Measurements from ENCODE around the gene SMYD5. TPM values are rescaled to one million over a fixed set of nuclear protein-coding genes. Genes with fewer than 3 reads are reported as not detected.

The SMYD5 gene
- total and polyA plus RNA-seq, 10 donors, result 12.3 to 27.1 (median 17.8) TPM

DNA sequence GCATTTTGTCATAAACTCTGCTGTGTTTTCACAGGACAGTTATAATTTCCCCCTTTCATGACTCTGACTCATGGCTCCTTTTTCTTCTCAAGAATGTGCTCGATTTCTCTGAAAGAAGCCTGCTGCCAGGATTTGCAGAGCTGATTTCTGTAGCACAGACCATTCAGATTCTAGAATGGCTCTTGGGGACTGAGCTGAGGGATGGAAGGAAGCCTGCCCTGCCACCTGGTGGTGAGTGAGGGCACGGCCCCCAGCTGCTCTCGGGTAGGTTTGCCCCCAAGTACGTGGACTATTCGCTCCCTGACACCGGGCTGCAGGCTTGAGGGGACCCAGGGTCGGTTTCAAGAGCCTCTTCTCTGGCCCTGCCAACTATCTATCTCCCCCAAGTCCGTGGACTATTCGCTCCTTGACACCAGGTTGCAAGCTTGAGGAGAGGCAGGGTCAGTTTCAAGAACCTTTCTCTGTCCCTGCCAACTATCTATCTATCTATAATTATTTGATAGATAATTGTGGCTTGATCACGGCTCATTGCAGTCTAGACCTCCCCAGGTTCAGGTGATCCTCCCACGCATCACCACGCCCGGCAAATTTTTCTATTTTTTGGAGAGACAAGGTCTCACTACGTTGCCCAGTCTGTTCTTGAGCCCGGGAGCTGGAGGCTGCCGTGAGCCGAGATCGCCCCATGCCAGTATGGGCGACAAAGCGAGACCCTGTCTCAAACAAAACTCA lies 1.4 kb upstream of the SMYD5 start:
- intact Hi-C loops (cut with DNase I; ENCODE audit: low total_unique reads), result no loop called here
- peak; percentile 90 for DNase-seq
- TF ChIP-seq POLR2A (IDR thresholded peaks at IDR 0.05) (no peak), POLR2AphosphoS5 (IDR thresholded peaks at IDR 0.05) (peak in 1 of 3 donors; percentile 18)
- TF ChIP-seq, protein P1, sequence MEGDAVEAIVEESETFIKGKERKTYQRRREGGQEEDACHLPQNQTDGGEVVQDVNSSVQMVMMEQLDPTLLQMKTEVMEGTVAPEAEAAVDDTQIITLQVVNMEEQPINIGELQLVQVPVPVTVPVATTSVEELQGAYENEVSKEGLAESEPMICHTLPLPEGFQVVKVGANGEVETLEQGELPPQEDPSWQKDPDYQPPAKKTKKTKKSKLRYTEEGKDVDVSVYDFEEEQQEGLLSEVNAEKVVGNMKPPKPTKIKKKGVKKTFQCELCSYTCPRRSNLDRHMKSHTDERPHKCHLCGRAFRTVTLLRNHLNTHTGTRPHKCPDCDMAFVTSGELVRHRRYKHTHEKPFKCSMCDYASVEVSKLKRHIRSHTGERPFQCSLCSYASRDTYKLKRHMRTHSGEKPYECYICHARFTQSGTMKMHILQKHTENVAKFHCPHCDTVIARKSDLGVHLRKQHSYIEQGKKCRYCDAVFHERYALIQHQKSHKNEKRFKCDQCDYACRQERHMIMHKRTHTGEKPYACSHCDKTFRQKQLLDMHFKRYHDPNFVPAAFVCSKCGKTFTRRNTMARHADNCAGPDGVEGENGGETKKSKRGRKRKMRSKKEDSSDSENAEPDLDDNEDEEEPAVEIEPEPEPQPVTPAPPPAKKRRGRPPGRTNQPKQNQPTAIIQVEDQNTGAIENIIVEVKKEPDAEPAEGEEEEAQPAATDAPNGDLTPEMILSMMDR (IDR thresholded peaks at IDR 0.05 in 8 of 11, conservative IDR thresholded peaks at IDR 0.05 in 3 of 11), result peak; percentile 63 to 96 (median 89)
- Histone ChIP-seq H3K27me3 (replicated peaks in 1 of 7) (peaks cover 0 to under 1% (median 0%) of the 10 kb centered on the region in 7 donors), H3K36me3 (no peaks in the 10 kb centered on the region), H3K4me3 (peak overlapping the region in 1 of 8 donors; percentile 100), H3K9me3 (no peaks in the 10 kb centered on the region), H3K4me1 (peaks cover 20 to 39% (median 33%) of the 10 kb centered on the region in 6 donors), H3K27ac (peak overlapping the region in 1 of 8 donors; percentile 85)
- 52 to 58% (median 56%) methylated on average over 20 of the region's 20 CpGs for WGBS, 5 donors

DNA sequence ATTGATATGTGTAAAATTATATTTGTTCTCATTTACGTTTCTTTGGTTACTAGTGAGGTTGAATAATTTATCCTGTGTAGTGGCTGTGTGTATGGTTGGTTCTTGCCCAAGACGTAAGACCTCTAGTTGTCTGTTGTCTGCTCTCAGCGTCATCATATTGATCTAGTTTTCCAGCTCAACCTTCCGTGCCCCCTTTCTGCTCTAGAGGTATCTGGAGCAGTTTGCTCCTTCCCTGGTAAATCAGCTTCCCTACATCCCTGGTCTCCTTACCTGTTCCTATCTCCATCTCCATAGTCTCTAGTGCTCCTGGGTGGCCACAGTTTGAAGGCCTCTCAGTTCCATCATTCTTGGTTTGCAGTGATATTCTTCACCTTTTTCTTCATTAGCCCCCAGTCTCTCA lies 1.2 kb downstream of the SMYD5 start:
- DNase-seq, result no peak
- H3K27me3 ChIP-seq (replicated peaks in 1 of 7), result no peaks in the 10 kb centered on the region
- H3K36me3 ChIP-seq, result peaks cover 0 to 22% (median 14%) of the 10 kb centered on the region in 6 donors
- H3K4me3 ChIP-seq, result peak overlapping the region in 2 of 8 donors; percentile 100
- intact Hi-C loops (cut with DNase I; ENCODE audit: low total_unique reads), result no loop called here
- H3K4me1 ChIP-seq, result peaks cover 20 to 39% (median 33%) of the 10 kb centered on the region in 6 donors
- TF ChIP-seq POLR2AphosphoS5 (IDR thresholded peaks at IDR 0.05) (no peak), POLR2A (IDR thresholded peaks at IDR 0.05) (no peak)
- TF ChIP-seq, protein P1 (IDR thresholded peaks at IDR 0.05 in 8 of 11, conservative IDR thresholded peaks at IDR 0.05 in 3 of 11), result no peak
- peak overlapping the region in 2 of 8 donors; percentile 80 to 83 for H3K27ac ChIP-seq
- 71 to 89% (median 81%) methylated on average over 4 of the region's 4 CpGs for WGBS, 5 donors
- H3K9me3 ChIP-seq, result no peaks in the 10 kb centered on the region

DNA sequence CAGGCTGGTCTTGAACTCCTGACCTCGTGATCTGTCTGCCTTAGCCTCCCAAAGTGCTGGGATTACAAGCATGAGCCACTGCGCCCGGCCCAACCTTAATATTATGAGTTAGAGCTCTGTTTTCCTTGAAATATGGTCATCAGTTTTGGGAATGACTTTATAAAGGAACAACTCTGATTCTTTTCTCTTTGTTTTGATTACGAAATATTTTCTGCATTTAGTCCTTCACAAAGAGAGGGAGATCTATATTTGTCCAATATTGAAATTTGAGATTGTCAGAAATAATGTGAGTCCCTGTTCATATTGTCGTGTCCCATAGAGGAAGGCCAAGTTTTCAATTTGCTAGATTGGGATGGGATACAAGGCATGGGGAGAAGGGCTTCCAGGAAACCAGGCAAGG lies 3.1 kb downstream of the SMYD5 start:
- peaks cover 20 to 36% (median 31%) of the 10 kb centered on the region in 6 donors for H3K4me1 ChIP-seq
- H3K36me3 ChIP-seq, result peaks cover 0 to 41% (median 31%) of the 10 kb centered on the region in 6 donors
- 92 to 96% (median 95%) methylated on average over 5 of the region's 5 CpGs for WGBS, 5 donors
- intact Hi-C loops (cut with DNase I; ENCODE audit: low total_unique reads), result no loop called here
- TF ChIP-seq POLR2AphosphoS5 (IDR thresholded peaks at IDR 0.05) (no peak), POLR2A (IDR thresholded peaks at IDR 0.05) (no peak)
- TF ChIP-seq, protein P1 (IDR thresholded peaks at IDR 0.05 in 8 of 11, conservative IDR thresholded peaks at IDR 0.05 in 3 of 11), result no peak
- no peaks in the 10 kb centered on the region for H3K9me3 ChIP-seq
- DNase-seq, result no peak
- H3K27me3 ChIP-seq (replicated peaks in 1 of 7), result no peaks in the 10 kb centered on the region
- no peak overlapping the region for H3K4me3 ChIP-seq
- H3K27ac ChIP-seq, result no peak overlapping the region

DNA sequence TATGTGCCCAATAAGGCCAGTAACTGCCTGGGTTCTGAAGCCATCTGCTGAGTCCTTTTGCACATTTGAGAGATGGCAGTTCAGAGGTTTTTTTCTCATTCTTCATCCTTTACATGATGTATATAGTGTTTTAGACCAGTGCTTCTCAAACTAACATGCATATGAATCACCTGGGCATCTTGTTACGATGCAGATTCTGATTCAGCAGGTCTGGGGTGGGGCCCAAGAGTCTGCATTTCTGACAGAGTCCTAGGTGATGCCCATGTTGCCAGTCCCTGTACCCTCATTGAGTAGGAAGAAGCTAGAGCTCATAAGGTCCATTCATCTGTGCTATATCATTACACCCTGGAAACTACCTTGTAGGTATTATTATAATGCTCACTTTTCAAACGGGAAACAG lies 3.8 kb downstream of the SMYD5 start:
- Histone ChIP-seq H3K9me3 (no peaks in the 10 kb centered on the region), H3K27me3 (replicated peaks in 1 of 7) (no peaks in the 10 kb centered on the region), H3K27ac (no peak overlapping the region), H3K4me3 (no peak overlapping the region), H3K4me1 (peaks cover 15 to 30% (median 25%) of the 10 kb centered on the region in 6 donors), H3K36me3 (peaks cover 0 to 47% (median 38%) of the 10 kb centered on the region in 6 donors)
- intact Hi-C loops (cut with DNase I; ENCODE audit: low total_unique reads), result no loop called here
- DNase-seq, result no peak
- no peak for TF ChIP-seq POLR2A (IDR thresholded peaks at IDR 0.05)
- no peak for TF ChIP-seq POLR2AphosphoS5 (IDR thresholded peaks at IDR 0.05)
- TF ChIP-seq, protein P1 (IDR thresholded peaks at IDR 0.05 in 8 of 11, conservative IDR thresholded peaks at IDR 0.05 in 3 of 11), result no peak
- 86 to 95% (median 91%) methylated on average over 2 of the region's 2 CpGs for WGBS, 5 donors
